ENCODE results near the gene BIRC3.
"Not testable (repeated sequence)": the region's sequence is repeated elsewhere in the genome, so short reads cannot be mapped to it uniquely, and the experiment has no call there.

Gene BIRC3

DNA sequence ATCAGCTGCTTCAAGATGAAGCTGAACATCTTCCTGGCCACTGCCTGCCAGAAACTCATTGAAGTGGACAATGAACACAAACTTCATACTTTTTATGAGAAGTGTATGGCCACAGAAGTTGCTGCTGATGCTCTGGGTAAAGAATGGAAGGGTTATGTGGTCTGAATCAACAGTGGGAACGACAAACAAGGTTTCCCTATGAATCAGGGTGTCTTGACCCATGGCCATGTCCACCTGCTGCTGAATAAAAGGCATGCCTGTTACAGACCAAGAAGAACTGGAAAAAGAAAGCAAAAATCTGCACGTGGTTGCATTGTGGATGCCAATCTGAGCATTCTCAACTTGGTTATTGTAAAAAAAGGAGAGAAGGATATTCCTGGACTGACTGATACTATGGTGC, 22.2 kb upstream of the BIRC3 start:
- no peak for DNase-seq (ENCODE audit: low spot score)

- DNase-seq (ENCODE audit: low spot score), result not testable (repeated sequence)
These were observed 20.5 kb upstream of the BIRC3 start for GRCh38 chr11:102296757-102297156.

- not testable (repeated sequence) for DNase-seq (ENCODE audit: low spot score)
These were observed 16.4 kb upstream of the BIRC3 start for GRCh38 chr11:102300837-102301236.

- DNase-seq (ENCODE audit: low spot score), result no peak
These were observed 15.0 kb upstream of the BIRC3 start for GRCh38 chr11:102302241-102302640.

DNA sequence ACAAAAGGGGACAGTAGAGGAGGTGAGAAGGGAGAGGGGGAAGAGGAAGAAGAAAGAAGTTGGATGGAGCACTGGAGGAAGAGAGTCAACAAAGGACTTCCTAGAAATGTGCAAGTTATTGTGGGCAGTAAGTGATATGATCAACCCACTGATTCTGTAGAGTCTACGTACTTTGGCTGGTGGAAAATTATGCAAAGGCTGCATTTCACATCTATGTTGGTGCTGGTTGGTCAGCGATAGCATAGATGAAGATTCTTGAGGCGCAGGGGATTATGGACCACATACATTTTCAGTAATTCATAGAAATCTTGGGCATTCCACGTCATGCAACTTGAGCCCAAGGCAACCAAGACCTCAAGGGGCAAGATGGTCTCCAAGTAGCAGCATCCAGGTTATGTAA, 12.6 kb upstream of the BIRC3 start:
- DNase-seq (ENCODE audit: low spot score), result no peak

DNA sequence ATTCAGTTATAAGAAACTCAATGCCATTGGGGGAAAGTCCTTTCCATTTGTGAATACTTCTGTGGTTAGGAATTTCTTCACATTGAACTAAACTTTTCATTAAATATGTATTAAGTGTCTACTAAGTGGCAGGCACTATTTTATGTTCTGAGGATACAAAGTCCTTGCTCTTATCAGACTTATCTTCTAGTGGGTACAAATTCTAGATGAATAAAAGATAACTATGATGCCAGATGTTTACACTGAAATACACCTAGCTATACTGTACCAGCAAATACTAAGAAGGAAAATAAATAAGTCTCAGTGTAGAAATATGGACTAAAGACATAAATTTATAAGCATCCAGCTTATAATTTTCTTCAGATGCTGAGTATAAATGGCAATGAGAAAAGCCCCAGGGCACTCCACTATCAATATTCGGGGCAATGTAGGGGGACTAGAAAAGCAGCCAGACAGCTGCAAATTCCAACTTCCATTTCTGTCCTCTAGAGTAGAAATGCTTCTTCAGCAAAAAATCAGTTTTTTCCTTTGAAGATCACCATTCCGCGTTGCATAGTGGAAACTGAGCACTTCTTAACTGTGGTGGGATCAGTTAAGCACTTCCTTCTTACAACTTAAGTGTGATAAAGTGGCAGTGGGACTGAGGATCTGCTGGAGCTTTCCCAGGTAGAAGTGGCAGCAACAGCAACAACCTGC, 11.8 kb upstream of the BIRC3 start:
- DNase-seq (ENCODE audit: low spot score), result no peak

GRCh38 chr11:102306048-102306597, 11.2 kb upstream of the BIRC3 start:
- no peak for DNase-seq (ENCODE audit: low spot score)

DNA sequence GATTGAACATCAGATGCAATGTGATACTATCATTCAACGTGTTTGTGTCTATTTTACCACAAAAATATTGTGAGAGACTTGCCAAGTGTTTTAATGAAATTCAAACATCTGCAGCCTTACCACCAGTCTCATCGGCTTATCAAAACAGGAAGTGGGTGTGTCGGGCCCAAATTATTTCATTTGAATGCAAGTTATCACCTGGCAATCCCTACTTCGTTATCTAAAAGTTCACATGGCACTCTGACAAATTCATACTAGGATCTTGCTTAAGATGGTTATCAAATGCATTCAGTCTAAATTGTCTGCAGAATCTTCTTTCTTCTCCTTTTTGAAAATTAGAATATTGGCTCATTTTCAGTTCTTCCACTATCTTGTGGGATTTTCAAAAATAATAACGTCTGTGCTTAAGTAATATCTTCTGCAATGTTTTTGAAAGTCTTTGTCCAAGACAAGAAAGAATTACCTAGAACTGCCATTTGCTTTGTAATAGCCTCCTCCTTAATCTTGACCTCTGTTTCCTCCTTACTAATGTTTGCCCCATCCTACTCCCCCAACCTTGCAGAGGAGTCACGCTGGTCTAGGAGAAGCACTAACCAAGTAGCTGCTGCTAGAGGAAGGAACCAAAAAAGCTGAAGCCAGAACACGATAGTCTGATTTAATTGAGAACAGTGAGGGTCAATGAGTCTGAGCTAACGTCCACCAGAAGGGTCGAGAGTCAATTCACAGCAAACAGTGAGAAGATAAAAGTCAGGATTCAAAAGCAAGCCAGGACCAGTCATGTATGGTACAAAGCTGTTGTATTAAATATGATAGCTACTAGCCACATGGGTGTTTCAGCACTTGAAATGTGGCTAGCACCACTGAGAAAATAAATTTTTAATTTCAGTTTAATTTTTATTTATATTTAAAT, 10.2 kb upstream of the BIRC3 start:
- no peak for DNase-seq (ENCODE audit: low spot score)

DNA sequence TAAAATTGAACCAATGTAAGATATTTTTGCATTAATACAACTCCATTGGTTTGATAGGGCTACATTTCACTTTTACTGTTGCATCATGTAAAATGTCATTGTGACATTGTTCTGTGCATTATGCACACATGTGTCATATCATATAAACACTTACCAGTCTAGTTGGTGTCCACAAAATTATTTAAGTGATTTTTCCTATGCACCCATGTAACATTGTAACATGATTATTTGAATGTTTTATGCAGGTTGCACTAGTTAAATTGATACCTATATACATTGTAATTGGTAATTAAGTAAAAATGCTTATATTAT, 9.6 kb upstream of the BIRC3 start:
- no peak for DNase-seq (ENCODE audit: low spot score)

DNA sequence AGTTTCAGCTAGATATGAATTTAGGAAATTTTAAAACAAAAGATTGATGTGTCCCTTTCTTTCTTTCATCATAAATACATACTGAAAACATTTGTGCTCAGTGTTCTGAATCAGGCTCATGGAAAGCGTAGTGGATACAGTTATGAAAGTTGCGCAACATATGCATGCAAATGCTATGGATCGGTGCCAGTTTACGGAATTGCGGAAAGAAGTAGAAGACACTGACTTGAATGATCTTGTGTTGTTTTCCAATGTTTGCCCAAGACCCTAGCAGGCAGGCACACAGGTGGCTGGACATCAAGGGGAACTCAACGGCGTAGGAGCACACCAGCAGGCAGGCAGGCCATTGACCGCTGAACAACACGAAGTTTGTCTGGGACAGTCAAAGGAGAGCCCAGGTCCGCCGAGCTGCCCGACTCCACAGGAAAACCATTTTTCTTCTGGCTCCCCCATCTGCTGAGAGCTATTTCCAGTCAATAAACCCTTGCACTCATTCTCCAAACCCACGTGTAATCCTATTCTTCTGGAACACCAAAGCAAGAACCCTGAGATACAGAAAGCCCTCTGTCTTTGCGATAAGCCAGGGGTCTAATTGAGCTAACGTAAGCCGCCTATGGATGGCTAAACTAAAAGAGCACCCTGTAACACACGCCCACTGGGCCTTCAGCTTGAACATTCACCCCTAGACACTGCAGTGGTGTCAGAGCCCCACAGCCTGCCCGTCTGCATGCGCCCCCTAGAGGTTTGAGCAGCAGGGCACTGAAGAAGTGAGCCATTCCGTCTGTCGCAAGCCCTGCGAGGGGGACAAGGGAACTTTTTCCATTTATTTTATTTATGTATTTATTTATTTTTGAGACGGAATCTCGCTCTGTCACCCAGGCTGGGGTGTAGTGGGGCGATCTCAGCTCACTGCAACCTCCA, 7.4 kb upstream of the BIRC3 start:
- no peak for DNase-seq (ENCODE audit: low spot score)

GRCh38 chr11:102312667-102313066, 4.6 kb upstream of the BIRC3 start:
- no peak for DNase-seq (ENCODE audit: low spot score)

DNA sequence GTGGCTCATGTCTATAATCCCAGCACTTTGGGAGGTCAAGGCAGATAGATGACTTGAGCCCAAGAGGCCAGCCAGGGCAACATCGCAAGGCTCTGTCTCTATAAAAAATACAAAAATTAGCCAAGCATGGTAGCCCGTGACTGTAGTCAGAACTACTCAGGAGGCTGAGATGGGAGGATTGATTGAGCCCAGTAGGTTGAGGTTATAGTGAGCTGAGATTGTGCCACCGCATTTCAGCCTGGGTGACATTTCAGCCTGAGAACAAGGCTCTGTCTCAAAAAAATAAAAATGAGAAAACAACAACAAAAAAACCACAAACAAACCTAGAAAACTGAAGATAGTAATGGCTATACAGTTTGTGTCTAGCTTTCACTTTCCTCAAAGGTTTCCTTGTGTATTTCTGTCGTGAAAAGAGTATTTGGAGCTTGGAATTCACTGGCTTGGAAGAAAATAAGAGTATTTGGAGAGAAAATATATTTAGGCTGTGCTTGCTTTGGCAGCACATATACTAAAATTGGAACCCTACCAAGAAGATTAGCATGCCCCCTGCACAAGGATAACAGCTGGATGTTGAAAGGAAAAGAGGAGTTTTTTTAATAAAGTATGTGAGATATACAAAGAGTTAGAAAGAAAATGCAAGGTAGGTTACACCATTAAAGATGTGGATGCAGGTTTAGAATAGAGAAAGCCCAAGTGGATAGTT, 3.9 kb upstream of the BIRC3 start:
- DNase-seq (ENCODE audit: low spot score), result no peak

- DNase-seq (ENCODE audit: low spot score), result no peak
These were observed 2.5 kb upstream of the BIRC3 start for GRCh38 chr11:102314784-102315183.

DNA sequence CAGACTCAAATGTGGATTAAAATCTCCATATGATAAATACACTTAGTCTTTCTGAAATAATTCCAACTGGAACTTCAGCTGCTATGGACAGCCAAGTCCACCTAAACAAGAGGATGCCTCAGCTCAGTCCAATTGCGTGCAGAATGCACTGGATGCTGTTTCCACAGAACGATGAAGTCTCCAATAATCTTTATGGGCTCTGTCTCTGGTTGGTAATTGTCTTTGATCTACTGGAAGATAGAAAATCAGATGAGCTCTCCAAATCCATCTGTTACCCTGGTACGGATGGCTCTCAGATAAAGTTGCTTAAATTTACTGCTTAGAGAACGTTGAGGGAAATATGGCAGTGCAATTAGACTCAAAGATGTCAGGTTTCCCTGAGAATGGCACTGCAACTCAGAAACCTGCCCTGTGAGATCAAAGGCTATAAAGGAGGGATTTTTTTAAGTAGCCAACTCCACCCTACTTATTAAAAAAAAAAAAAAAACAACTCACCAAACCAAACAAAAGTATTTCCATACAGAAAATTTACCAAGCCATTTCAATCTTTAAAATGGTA, 859 bp upstream of the BIRC3 start:
- DNase-seq (ENCODE audit: low spot score), result no peak

GRCh38 chr11:102317768-102318103, 452 bp downstream of the BIRC3 start:
- no peak for DNase-seq (ENCODE audit: low spot score)

DNA sequence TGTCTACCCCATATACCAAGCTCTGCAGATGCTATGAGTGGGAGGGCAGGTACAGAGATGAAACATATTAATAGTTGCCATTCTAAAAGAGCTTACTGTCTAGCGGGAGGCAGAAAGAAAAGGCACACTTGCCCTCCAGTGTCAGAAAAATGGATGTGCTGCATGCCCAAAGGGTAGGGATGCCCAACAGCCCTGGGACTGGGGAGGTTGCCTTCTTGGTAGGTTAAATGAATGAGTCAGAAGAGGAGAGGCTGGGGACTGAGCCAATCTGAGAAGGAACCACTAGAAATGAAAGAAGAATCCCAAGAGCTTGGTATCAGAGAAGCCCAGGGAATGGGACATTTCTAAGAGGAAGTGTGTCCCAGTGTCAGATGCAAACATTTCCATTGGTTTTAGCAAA, 1.2 kb downstream of the BIRC3 start:
- DNase-seq (ENCODE audit: low spot score), result no peak

DNA sequence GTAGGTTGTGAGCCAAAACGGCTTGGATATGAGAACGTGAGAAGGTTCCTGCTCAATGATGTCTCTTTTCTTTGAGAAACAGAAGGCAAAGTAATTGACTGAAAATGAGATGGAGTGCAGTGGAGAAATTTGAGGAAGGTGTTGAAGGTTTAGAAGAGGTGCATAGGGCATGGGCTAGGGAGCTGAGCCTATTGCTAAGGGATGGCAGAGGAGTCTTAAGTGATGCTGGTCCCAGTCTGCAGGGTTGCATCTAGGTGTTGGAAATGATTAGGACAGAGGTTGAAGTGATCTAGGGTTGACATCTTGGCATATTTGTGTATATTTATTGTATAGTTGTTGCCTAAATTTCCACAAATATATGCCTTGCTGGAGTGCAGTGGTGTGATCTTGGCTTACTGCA, 2.3 kb downstream of the BIRC3 start:
- DNase-seq (ENCODE audit: low spot score), result no peak

GRCh38 chr11:102320188-102320587, 2.9 kb downstream of the BIRC3 start:
- no peak for DNase-seq (ENCODE audit: low spot score)

DNA sequence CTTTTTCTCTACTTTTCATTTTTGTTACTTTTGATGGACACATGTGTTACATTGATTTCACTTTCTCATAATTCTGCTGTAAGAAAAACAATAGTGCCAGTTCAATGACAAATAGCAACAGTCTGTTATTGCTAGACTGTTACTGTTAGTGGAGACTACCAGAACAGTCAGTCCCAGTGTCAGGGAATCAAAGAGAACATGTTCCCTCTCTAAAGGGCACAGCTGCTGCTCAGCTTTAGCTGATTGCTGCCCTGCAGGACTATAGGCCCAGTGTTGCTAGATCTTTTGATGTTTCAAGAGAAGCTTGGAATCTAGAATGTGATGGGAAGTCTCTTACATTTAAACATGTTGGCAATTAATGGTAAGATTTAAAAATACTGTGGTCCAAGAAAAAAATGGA, 3.4 kb downstream of the BIRC3 start:
- DNase-seq (ENCODE audit: low spot score), result no peak

GRCh38 chr11:102322560-102322959, 5.3 kb downstream of the BIRC3 start:
- DNase-seq (ENCODE audit: low spot score), result no peak

DNA sequence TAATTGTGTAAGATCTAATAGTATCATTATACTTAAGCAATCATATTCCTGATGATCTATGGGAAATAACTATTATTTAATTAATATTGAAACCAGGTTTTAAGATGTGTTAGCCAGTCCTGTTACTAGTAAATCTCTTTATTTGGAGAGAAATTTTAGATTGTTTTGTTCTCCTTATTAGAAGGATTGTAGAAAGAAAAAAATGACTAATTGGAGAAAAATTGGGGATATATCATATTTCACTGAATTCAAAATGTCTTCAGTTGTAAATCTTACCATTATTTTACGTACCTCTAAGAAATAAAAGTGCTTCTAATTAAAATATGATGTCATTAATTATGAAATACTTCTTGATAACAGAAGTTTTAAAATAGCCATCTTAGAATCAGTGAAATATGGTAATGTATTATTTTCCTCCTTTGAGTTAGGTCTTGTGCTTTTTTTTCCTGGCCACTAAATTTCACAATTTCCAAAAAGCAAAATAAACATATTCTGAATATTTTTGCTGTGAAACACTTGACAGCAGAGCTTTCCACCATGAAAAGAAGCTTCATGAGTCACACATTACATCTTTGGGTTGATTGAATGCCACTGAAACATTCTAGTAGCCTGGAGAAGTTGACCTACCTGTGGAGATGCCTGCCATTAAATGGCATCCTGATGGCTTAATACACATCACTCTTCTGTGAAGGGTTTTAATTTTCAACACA, 6.4 kb downstream of the BIRC3 start:
- DNase-seq (ENCODE audit: low spot score), result no peak

All from D341Med (cell line).